Measurements from ENCODE around the gene CEP135. TPM values are rescaled to one million over a fixed set of nuclear protein-coding genes. Genes with fewer than 3 reads are reported as not detected.

Gene CEP135
- total RNA-seq, 1 experiment from 2014 or later, result 13.9 TPM

- peaks cover 46 to 50% of the 10 kb centered on the region in 2 experiments for H3K4me1 Mint-ChIP-seq
These were observed 104.2 kb downstream of the CEP135 start for GRCh38 chr4:56052966-56053365.

More at GRCh38 chr4:56052966-56053365, 104.2 kb downstream of the CEP135 start:
- Histone ChIP-seq H3K56ac (ENCODE audit: insufficient read length, low read depth, low read length) (no peak overlapping the region), H4K91ac (ENCODE audit: insufficient read length, low read depth, low read length) (no peak overlapping the region), H2BK20ac (ENCODE audit: low read depth, low read length, poor library complexity, severe bottlenecking) (no peak overlapping the region), H4K5ac (ENCODE audit: insufficient read length, low read depth, low read length) (no peak overlapping the region), H3K79me1 (ENCODE audit: insufficient read depth, low read depth, low read length, poor library complexity, severe bottlenecking) (peaks cover 4% of the 10 kb centered on the region), H3K14ac (ENCODE audit: insufficient read depth, low read length) (no peak overlapping the region), H3K4me1 (ENCODE audit: insufficient read depth, low read length) (peaks cover 6% of the 10 kb centered on the region), H2BK120ac (ENCODE audit: low read depth, low read length, poor library complexity, severe bottlenecking) (no peak overlapping the region), H3K27me3 (ENCODE audit: insufficient read depth, low read length) (no peaks in the 10 kb centered on the region), H4K20me1 (ENCODE audit: control insufficient read depth, insufficient read depth, insufficient read length) (no peaks in the 10 kb centered on the region), H2BK12ac (ENCODE audit: insufficient read length, low read depth, low read length) (no peak overlapping the region), H3K23ac (ENCODE audit: insufficient read length, low read depth, low read length) (no peak overlapping the region), H3K4me2 (ENCODE audit: insufficient read depth, insufficient read length, low read length) (no peak overlapping the region), H2BK15ac (ENCODE audit: low read depth, low read length) (no peak overlapping the region), H3K23me2 (ENCODE audit: insufficient read length, low read depth, low read length, poor library complexity, severe bottlenecking) (peaks cover 11% of the 10 kb centered on the region), H2AFZ (ENCODE audit: low read length) (no peak overlapping the region), H3T11ph (ENCODE audit: low read length) (no peak overlapping the region), H2AK5ac (ENCODE audit: insufficient read length, low read length) (no peak overlapping the region), H3K27ac (ENCODE audit: insufficient read length, low read depth, low read length) (no peak overlapping the region), H2BK5ac (ENCODE audit: insufficient read length, low read length) (no peak overlapping the region), H3K9me3 (ENCODE audit: control insufficient read depth, low read depth, low read length) (no peaks in the 10 kb centered on the region), H3K9ac (ENCODE audit: extremely low read depth, insufficient read length, low read length) (no peak overlapping the region), H4K8ac (replicated peaks; ENCODE audit: insufficient read length, low read depth, low read length) (no peak overlapping the region), H3K18ac (ENCODE audit: insufficient read length, low read depth, low read length) (no peak overlapping the region), H3K79me2 (ENCODE audit: insufficient read depth, low read length) (no peaks in the 10 kb centered on the region; the same call in 1 of the 2 replicates), H3K4ac (ENCODE audit: low read depth, low read length) (no peak overlapping the region)
- H3K27me3 Mint-ChIP-seq (ENCODE audit: low read depth), result peaks cover 3% of the 10 kb centered on the region; the same call in 1 of the 2 replicates
- H3K9me3 Mint-ChIP-seq, result no peaks in the 10 kb centered on the region
- WGBS (ENCODE audit: extremely low coverage, insufficient read length, low lambda C conversion rate), result no CpG with 5 or more reads among the region's 5 CpGs
- no peak overlapping the region for H3K27ac Mint-ChIP-seq
- H3K4me3 Mint-ChIP-seq, result no peak overlapping the region
- H3K36me3 Mint-ChIP-seq (ENCODE audit: insufficient read depth in 1 of 3, low read depth in 3 of 3), result peaks cover 0 to 3% (median 0%) of the 10 kb centered on the region in 3 experiments; a peak in 1 of 7 replicates
- DNase-seq, result no peak
- no peak for TF ChIP-seq CTCF (conservative IDR thresholded peaks at IDR 0.05)

Data from H9 (cell line).